Heart right ventricle (tissue), 16 donors: ENCODE measurements around the gene TRIM56. TPM values are rescaled to one million over a fixed set of nuclear protein-coding genes. Genes with fewer than 3 reads are reported as not detected.

Source experiments
- ATAC-seq, 8 donors: fragments of 200-7000 bp; cut with Tn5 transposase; one replicate each; pipeline ENCODE4 v1.9.1; 2020; ENCODE audit warnings: mild to moderate bottlenecking in 8 of 8, moderate library complexity in 8 of 8, moderate number of reproducible peaks in 1 of 8
- DNase-seq, 2 donors: peaks; one replicate each; pipeline ENCODE4 v3.0.0-alpha.2; 2020
- H3K27ac ChIP-seq, 10 donors: fragments of 200-600 bp; sonication (generic) in 2 of 10; one replicate each; pipeline versions ENCODE4 v1.5.0 to v1.8.0; 2020 to 2022; ENCODE audit warnings: mild to moderate bottlenecking in 3 of 10
- H3K27me3 ChIP-seq, 7 donors: fragments of 200-600 bp; one replicate each; pipeline ENCODE4 v1.8.0; 2021 to 2022; ENCODE audit warnings: mild to moderate bottlenecking in 2 of 7
- H3K36me3 ChIP-seq, 9 donors: fragments of 200-600 bp; sonication (generic) in 1 of 9; one replicate each; pipeline versions ENCODE4 v1.5.0 to v1.8.0; 2020 to 2022; ENCODE audit warnings: mild to moderate bottlenecking in 2 of 9
- H3K4me1 ChIP-seq, 9 donors: fragments of 200-600 bp; sonication (generic) in 1 of 9; one replicate each; pipeline versions ENCODE4 v1.5.0 to v1.8.0; 2020 to 2022; ENCODE audit warnings: mild to moderate bottlenecking in 4 of 9
- H3K4me3 ChIP-seq, 10 donors: fragments of 200-600 bp; sonication (generic) in 2 of 10; one replicate each; pipeline versions ENCODE4 v1.5.0 to v1.8.0; 2020 to 2022; ENCODE audit warnings: mild to moderate bottlenecking in 7 of 10, moderate library complexity in 2 of 10
- H3K9me3 ChIP-seq, 11 donors: fragments of 200-600 bp in 10 of 11; sonication (generic) in 2 of 11; one replicate each; pipeline versions ENCODE4 v1.5.0 to v1.8.0; 2013 to 2022; ENCODE audit warnings: mild to moderate bottlenecking in 2 of 11, control low read depth in 1 of 11, moderate library complexity in 1 of 11
- WGBS, 2 donors: extraction: QIAGEN DNeasy Blood & Tissue Kit; methylation state at CpG; one replicate each; pipeline ENCODE4 v1.1.7; 2013; ENCODE audit warnings: inconsistent platforms in 1 of 2; 5-methylcytosine and 5-hydroxymethylcytosine counted together
- intact Hi-C, 10 donors: fragments of 100-400 bp; cut with DNase I; formaldehyde crosslinking; loops; one replicate each; pipeline versions ENCODE4 v1.11.1 to v1.14.2; 2022
- polyA plus RNA-seq, 2 donors: library from polyadenylated mRNA; stranded (reverse); fragments of 200-250 nt; gene quantifications; one replicate each; pipeline ENCODE4 v1.2.3, GENCODE V29; 2013
- total RNA-seq, 10 donors: library from RNA; stranded (reverse); fragmentation: NEBNext Ultra II Directional in 3 of 10; extraction: Animal tissue kit (Norgen Biotek cat#: 25700) in 3 of 10; gene quantifications; one replicate each; pipeline versions ENCODE4 v1.2.1 to v1.2.4, GENCODE V29; 2021 to 2023
- TF ChIP-seq, protein P1 (sequence below), 9 donors: fragments of 200-600 bp; sonication (generic) in 2 of 9; IDR thresholded peaks; one replicate each; pipeline versions ENCODE4 v1.5.0 to v1.8.0; 2021 to 2022; ENCODE audit warnings: antibody characterized with exemption in 9 of 9, mild to moderate bottlenecking in 5 of 9, moderate library complexity in 1 of 9
- donor health status: Arrhythmogenic right ventricular cardiomyopathy.
- donor health status: ischemic (EF 13 %, LVEDD 7.1; RV severe dilation, severe dysfunction).
- donor health status: healthy with polysubstance abuse.
- donor health status: DM: no; HTN: yes; CAD: no.
- donor health status: DM: no; HTN: no; CAD: no.
- donor health status: ischemic (EF 25% LVEDD 6.9; RV normal size, moderate dysfunction).
- donor health status: ischemic (EF 25% LVEDD 5.7; RV mildly dilated, moderate dysfunction).
- donor health status: healthy.
- donor health status: DM: yes; HTN: yes; CAD: no.
- donor health status: Ischemic cardiomyopathy.
- donor health status: ischemic (EF 35%, LVEDD 5.7; RV mildly dilated, moderate dysfunction).
- donor health status: nonischemic (EF 11% LVEDD 7.7; RV severe dilation, severe dysfunction).
- donor health status: DM: yes; HTN: yes; CAD: no.
- donor health status: PGD.
- donor health status: ischemic (EF 29% LVEDD 5.4; RV normal size, mild dysfunction).
- donor health status: nonischemic (EF 23%, LVEDD 6.1; RV moderate dilation, normal function).

The TRIM56 gene
- total and polyA plus RNA-seq, 12 donors = 5.8 to 28.4 (median 15.5) TPM

- WGBS, 2 donors = 61 to 76% methylated on average over 4 of the region's 4 CpGs
- Histone ChIP-seq H3K27me3 (no peaks in the 10 kb centered on the region), H3K9me3 (no peaks in the 10 kb centered on the region), H3K27ac (peak overlapping the region in 2 of 10 donors; percentile 2 to 16), H3K36me3 (peaks cover 0 to 26% (median 5%) of the 10 kb centered on the region in 9 donors), H3K4me1 (peaks cover 0 to 30% (median 12%) of the 10 kb centered on the region in 9 donors), H3K4me3 (no peak overlapping the region)
- DNase-seq (no peak), ATAC-seq (no peak)
- intact Hi-C loops = loop anchor here in 5 of 10 donors (1.0 to 2.0 kb wide), 3 partner anchors 43 to 45 kb away; no protein-coding TSS in a partner anchor
- TF ChIP-seq, protein P1, sequence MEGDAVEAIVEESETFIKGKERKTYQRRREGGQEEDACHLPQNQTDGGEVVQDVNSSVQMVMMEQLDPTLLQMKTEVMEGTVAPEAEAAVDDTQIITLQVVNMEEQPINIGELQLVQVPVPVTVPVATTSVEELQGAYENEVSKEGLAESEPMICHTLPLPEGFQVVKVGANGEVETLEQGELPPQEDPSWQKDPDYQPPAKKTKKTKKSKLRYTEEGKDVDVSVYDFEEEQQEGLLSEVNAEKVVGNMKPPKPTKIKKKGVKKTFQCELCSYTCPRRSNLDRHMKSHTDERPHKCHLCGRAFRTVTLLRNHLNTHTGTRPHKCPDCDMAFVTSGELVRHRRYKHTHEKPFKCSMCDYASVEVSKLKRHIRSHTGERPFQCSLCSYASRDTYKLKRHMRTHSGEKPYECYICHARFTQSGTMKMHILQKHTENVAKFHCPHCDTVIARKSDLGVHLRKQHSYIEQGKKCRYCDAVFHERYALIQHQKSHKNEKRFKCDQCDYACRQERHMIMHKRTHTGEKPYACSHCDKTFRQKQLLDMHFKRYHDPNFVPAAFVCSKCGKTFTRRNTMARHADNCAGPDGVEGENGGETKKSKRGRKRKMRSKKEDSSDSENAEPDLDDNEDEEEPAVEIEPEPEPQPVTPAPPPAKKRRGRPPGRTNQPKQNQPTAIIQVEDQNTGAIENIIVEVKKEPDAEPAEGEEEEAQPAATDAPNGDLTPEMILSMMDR (IDR thresholded peaks at IDR 0.05) = no peak
Observed at GRCh38 chr7:101093906-101094305, 8.6 kb downstream of the TRIM56 start.

DNA sequence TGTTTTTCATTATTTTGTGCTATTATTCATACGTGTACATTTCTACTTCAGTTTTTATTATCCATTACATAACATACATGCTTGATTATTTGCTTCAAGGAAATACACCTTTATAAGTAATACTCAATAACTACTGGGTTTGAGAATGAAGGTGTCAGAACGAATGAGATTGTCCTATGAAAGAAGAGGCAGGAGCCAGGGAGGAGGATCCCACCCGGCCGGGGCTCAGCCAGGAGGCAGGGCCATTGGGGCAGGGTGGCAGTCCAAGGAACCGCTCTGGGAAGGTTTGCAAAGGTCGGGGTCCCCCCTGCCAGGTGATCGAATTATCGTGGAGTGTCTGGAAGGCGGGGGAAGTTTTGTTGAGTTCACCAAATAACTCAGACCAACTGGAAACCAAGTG is 9.1 kb downstream of the TRIM56 start:
- ATAC-seq = peak in 3 of 8 donors; percentile 5 to 16 (median 7)
- Histone ChIP-seq H3K4me1 (peaks cover 0 to 30% (median 11%) of the 10 kb centered on the region in 9 donors), H3K4me3 (no peak overlapping the region), H3K9me3 (no peaks in the 10 kb centered on the region), H3K27ac (peak overlapping the region in 2 of 10 donors; percentile 16 to 21), H3K27me3 (no peaks in the 10 kb centered on the region), H3K36me3 (peaks cover 0 to 21% (median under 1%) of the 10 kb centered on the region in 9 donors)
- intact Hi-C loops = loop anchor here in 5 of 10 donors (1.0 to 2.0 kb wide), 3 partner anchors 42 to 44 kb away; no protein-coding TSS in a partner anchor
- TF ChIP-seq, protein P1 (IDR thresholded peaks at IDR 0.05) = no peak
- no peak for DNase-seq
- WGBS, 2 donors = 60 to 64% methylated on average over 9 of the region's 9 CpGs

DNA sequence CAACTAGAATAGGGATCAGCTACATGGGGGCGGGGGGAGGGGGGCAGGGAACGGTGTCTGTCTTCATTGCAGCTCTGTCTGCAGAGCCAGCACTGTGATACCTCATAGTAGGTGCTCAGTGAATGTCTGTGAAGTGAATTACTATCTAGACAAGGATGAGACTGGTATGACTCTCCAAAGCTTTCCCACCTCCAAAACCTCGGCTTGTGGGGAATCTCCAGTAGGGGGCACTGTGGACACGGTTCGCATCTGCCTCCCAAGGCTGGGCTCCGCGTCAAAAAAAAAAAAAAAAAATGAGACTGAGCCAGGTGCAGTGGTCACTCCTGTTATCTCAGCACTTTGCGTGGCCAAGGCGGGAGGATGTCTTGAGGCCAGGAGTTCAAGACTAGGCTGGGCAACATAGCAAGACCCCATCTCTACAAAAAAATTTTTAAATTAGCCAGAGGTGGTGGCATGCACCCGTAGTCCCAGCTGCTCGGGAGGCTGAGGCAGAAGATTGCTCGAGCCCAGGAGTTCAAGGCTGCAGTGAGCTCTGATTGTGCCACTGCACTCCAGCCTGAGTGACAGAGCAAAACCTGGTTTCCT is 9.6 kb downstream of the TRIM56 start:
- ATAC-seq = peak; percentile 35 to 71 (median 62)
- H3K9me3 ChIP-seq = no peaks in the 10 kb centered on the region
- H3K27ac ChIP-seq = peak overlapping the region in 1 of 10 donors; percentile 16
- peak; percentile 42 to 45 for DNase-seq
- no peaks in the 10 kb centered on the region for H3K27me3 ChIP-seq
- no peak overlapping the region for H3K4me3 ChIP-seq
- WGBS, 2 donors = 37 to 38% methylated on average over 12 of the region's 12 CpGs
- TF ChIP-seq, protein P1 (IDR thresholded peaks at IDR 0.05) = peak; percentile 50 to 80 (median 70)
- peaks cover 0 to 16% (median 0%) of the 10 kb centered on the region in 9 donors for H3K36me3 ChIP-seq
- intact Hi-C loops = loop anchor here in 9 of 10 donors (1.0 to 5.0 kb wide), 5 partner anchors 37 to 44 kb away; no protein-coding TSS in a partner anchor
- H3K4me1 ChIP-seq = peaks cover 0 to 30% (median 16%) of the 10 kb centered on the region in 9 donors

DNA sequence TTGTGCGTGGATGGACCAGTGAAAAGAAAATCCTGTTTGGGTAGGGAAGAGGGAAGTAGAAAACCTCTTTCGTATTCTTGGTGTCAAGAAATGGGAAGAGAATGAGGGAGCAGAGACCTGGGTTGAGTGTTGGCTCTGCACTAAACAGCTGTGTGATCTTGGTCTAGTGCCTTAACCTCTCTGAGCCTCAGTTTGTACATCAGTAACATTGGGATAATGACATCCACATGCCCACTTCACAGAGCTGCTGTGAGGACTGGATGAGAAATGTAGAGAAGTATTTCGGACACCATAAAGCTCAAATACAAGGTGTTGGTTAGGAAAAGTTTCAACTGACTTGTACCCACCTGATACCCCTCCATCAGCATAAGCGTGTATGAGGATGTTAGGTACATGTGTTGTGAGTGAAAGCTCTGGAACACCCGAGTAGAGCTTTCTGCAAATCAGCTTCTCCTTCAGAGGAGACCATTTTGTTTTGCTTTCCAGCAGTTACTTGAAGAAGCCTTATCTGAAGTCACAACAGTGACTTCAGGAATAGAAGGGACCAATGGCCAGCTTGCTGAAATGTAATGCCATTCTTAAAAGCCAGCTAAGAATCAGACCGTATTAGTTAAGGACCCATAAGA is 11.2 kb downstream of the TRIM56 start:
- intact Hi-C loops = loop anchor here in 4 of 10 donors (5.0 kb wide), 2 partner anchors 36 to 41 kb away; no protein-coding TSS in a partner anchor
- DNase-seq = no peak

More for the DNA sequence above, 11.2 kb downstream of the TRIM56 start:
- TF ChIP-seq, protein P1 (IDR thresholded peaks at IDR 0.05) = no peak
- 68 to 80% methylated on average over 6 of the region's 6 CpGs for WGBS, 2 donors
- Histone ChIP-seq H3K4me1 (peaks cover 0 to 40% (median 25%) of the 10 kb centered on the region in 9 donors), H3K36me3 (peaks cover 0 to 2% (median 0%) of the 10 kb centered on the region in 9 donors), H3K27ac (no peak overlapping the region), H3K27me3 (peaks cover 0 to 11% (median 0%) of the 10 kb centered on the region in 7 donors), H3K9me3 (no peaks in the 10 kb centered on the region), H3K4me3 (no peak overlapping the region)
- ATAC-seq = no peak
